Activated T-cell treated with anti-CD3 and anti-CD28 coated beads for 24 hours (primary cell): Measurements from ENCODE around the gene RAE1.

ENCODE experiments used
- DNase-seq: peaks from one replicate; pipeline ENCODE4 v3.0.0-alpha.2; 2020; ENCODE audit warnings: low read depth

The RAE1 gene

DNA sequence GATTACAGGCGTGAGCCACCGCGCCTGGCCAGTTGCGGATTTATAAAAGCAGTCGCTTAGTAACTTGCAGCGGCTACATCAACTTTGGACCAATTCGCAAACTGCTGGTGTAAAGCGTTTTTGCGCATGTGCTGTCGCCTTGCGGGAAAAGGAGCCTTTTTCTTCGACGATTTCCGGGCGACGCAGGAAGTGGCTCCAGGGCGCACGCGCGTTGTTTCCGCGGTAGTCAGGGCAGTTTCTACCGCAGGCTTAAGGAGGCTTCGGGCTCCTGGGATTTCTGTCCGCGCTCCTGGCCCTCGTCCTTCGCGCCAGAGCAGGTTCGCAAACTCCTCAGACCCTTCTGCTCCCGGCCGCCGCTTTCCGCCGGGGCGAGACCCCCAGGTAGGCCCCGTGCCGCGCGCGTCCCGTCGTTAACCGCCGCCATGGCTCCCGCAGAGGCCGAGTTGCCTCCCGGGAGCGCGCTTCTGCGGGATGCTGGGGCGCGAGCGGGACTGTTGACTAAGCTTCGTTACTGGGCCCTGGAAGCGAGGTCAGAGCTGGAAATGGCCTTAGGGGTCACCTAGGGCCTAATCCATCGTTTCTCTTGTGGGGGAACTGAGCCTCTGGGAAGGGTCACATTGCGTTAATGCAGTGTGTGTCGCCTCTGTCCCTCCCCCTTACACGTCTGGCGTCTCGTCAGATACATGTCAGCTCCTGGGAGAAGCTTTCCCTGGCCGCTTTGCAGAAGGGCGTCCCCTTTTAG lies at the start of gene RAE1:
Gene RAE1 (plus strand): TSS at position 214 of the 742 bp plus-strand sequence. CDS start 2,784 bp downstream, outside the sequence.
- DNase-seq: peak; percentile 88

GRCh38 chr20:57306747-57307146 lies 44.3 kb upstream of the RAE1 start:
- DNase-seq: no peak

DNA sequence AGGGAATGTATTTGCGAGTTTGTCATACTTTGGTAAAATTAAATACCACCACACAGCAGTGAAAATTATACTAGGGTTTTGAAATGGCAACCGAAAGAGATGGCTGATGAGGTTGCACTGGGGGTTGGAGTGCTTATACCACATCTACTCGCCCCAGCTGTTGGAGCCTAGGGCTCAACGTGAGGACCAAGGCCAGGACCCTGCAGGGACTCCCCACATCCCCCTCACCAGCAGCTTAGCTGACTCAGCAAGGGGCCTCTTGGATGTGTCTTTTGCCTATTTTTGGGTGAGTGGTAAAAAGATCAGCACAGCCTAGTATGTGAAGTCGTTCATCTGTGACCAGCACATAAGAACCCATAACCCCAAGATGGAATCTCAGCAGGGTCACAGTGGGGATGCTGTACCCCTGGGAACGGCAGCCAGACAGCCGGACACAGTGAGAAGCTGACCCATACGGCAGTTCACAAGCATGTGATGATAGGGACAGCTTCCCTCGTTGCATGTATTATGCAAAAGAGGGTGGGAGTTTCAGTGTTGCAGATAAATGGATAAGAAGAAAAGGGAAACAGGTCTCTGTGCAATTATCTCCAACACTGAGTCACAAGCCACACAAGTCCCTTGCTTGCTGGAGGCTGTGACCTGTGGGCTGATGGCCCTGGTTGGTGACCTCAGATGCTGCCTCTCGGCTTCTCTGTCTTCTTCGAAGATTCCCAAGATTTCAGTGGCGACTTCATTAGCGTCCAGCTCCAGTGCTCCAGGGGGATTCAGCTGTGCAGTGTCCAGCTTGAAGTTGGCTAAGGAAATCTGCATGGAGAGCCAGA lies 42.4 kb upstream of the RAE1 start:
- no peak for DNase-seq

GRCh38 chr20:57309544-57310115 lies 41.4 kb upstream of the RAE1 start:
- no peak for DNase-seq

DNA sequence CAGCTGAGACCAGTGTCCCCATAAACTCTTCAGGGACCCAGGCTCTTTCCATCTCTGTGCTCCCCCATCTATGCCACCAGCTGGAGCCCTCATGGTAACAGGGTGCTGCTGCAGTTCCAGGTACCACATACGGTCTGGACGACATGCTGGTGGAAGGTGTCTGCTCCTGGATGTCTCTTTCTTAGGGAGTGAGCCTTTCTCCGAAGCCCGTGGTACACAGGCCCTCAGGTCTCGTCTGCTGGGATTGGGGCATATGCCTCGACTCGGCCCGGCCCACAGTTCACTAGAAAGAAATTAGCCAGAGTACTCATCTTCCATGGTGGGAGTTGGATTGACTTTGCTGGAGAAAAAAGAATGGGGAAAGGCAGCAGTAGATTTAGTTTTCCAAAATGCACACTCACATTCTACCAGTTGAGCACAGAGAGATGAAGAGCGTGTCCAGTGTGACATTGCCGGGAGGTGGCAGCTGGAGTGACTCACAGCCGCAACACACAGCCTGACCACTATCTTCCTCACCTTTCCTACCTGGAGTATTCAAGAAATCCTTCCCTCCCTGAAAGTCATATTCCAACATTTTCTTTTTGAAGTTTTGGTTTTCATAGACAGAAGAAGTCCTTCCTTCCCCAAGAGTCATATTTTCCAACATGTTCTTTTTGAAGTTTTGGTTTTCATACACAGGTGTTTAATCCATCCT lies 40.1 kb upstream of the RAE1 start:
- no peak for DNase-seq

- DNase-seq: no peak
Measured at GRCh38 chr20:57312138-57312537, 38.9 kb upstream of the RAE1 start.

DNA sequence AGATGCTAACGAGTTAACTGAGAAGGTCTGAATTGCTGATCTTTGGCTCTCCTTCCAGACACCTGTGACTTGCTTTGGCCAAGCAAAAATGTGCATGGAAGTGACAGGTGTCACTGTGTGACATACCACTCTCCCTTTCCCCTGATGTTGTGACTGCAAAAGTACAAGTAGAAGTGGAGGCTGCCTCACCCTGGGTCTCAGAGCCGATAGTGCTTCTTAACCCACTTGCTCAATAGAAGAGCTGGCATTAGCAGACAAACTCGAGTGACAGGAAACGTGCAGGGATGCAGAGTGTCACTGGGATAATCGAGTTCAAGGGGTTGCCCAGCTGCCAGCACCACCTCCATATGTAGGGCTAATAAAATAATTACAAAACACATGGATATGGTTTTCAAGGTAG lies 37.8 kb upstream of the RAE1 start:
- DNase-seq: no peak

DNA sequence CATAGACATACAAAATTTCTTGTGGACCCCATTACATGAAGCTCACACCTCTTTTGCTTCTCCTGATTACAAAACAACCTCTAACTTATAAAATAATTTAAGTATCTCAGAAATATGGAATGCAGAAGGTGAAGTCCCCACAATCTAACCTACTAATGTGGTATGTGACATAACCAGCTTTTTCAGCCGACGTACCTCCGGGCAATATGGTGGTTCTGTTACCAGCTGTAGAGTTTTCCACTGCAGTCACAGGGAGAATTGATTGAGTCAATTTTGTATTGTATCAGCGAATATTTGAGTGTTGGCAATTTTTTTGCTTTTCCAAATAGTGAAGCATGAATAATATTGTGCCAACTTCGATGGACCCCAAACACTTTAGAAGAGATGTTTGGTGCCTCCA lies 37.1 kb upstream of the RAE1 start:
- DNase-seq: no peak

GRCh38 chr20:57315083-57315975 lies 35.7 kb upstream of the RAE1 start:
- DNase-seq: no peak

- DNase-seq: no peak
Measured at GRCh38 chr20:57315976-57316480, 35.0 kb upstream of the RAE1 start.

GRCh38 chr20:57316795-57317201 lies 34.3 kb upstream of the RAE1 start:
- DNase-seq: no peak

GRCh38 chr20:57317316-57317788 lies 33.7 kb upstream of the RAE1 start:
- DNase-seq: no peak

DNA sequence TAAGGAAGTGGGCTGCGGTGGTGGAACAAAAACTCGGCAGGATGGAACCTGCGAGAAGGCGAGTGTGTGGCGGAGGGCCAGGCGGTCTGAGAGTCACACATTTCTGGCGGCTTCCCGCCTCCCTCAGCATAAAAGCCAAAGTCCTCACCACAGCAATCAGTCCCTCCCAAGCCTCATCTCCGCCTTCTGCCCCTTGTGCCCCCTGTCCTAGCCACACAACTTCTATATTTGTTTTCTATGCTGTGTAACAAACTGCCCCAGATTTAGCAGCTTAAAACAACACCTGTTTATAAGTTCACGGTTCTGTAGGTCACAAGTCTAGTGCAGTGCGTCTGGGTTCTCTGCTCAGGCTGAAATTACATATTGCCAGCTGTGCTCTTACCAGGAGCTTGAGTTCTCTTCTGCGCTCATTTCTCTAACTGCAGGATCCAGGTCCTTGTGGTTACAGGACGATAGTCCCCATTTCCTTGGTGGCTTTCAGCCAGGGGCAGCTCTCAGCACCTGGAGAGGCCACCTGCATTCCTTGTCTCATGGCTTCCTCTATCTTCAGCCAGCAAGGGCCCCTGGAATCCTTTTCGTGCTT lies 33.2 kb upstream of the RAE1 start:
- DNase-seq: no peak

- no peak for DNase-seq
Measured at GRCh38 chr20:57319584-57319983, 31.5 kb upstream of the RAE1 start.

DNA sequence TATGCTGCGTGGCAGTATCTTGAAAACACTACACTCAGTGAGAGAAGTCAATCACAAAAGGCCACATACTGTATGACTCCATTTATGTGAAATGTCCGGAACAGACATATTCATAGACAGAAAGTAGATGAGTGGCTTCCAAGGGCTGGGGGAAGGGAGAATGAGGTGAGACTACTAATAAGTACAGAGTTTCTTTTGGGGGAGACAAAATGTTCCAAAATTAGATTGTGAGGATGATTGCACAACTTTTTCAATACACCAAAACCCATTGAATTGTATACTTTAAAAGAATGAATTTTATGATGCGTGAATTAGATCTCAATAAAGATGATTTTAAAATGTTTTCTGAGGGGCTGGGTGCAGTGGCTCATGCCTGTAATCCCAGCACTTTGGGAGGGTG lies 30.7 kb upstream of the RAE1 start:
- no peak for DNase-seq

DNA sequence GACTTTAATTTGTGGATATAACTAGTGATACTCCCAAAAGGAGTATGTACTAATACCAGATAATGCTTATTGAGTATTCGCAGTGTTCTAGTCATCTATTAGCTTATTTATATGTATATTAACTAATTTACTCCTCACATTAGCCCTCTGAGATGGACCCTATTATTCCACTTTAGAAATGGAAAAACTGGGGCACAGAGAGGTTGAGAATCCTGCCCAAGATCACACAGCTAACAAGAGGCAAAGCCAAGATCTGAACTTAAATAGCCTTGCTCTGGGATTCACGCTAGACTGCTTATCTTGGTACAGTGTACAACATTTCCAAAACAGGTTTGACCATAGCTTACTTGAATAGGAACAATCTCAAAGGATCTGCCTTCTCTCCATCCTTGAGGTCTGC lies 29.9 kb upstream of the RAE1 start:
- DNase-seq: no peak

GRCh38 chr20:57322476-57322875 lies 28.6 kb upstream of the RAE1 start:
- DNase-seq: no peak

GRCh38 chr20:57323034-57323433 lies 28.0 kb upstream of the RAE1 start:
- no peak for DNase-seq

- DNase-seq: no peak
Measured at GRCh38 chr20:57325632-57326356, 25.3 kb upstream of the RAE1 start.
